Measurements from ENCODE around the gene PRR36. TPM values are rescaled to one million over a fixed set of nuclear protein-coding genes. Genes with fewer than 3 reads are reported as not detected.

The PRR36 gene
- total RNA-seq, 1 donor from 2014 or later, result 1.0 TPM

DNA sequence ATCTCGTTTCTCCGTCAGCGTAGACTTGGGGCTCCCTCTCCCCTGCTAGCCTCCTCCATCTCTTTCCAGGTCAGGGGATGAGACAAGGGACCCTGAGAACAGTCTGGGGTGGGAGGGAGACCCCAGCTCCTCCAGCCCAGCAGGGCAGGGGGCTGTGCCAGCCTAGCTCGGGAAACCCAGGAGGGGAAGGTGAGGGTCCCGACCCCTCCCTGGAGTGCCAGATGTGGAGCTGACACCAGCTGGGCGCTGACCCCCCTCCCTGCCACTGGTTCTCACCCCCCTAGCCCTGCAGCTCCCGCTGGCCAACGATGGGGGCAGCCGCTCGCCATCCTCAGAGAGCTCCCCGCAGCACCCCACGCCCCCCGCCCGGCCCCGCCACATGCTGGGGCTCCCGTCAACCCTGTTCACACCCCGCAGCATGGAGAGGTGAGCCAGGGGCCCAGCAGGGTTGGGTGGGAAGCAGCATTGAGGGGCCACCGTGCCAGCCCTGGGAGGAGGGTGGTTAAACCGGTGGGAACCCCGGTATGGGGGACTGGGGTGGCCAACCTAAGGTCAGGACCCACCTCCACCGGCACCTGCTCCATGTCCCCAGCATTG lies 35.4 kb upstream of the PRR36 start:
- H3K36me3 ChIP-seq (ENCODE audit: control insufficient read depth, insufficient read depth, low read length), result no peaks in the 10 kb centered on the region

DNA sequence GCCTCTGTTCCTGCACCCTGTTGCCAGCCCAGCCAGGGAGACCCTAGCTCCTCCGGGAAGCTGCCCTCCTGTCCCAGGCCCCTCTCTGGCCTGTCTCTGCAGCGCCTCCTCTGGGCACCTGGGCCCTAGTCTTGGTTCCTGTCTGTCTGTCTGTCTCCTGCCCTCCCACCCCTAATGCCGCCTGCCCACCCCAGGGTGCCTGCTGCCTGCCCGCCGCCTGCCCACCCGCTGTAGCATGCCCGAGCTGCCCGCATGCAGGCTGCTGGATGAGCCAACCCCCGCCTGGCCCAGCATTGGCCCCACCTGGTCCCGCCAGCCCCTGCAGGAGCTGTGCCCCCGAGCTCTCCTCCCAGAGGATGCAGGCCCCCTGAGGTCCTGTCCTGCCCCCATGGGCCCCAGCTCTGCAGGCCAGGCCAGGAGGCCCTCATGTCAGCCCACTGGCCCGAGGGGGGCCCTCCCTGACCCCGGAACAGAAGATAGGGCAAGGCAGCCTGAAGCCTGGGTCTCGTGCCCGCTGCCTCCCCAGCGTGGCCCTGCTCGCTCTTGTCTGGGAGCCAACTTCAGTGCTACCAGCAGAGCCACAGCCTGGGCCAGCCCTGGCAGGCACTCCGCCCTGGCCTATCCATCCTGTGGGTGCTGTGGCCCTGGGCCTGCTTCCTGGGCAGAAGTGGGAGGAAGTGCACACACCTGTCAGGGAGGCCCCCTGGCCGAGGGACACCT lies 34.7 kb upstream of the PRR36 start:
- DNase-seq (ENCODE audit: low read depth), result no peak
- TF ChIP-seq, protein P1, sequence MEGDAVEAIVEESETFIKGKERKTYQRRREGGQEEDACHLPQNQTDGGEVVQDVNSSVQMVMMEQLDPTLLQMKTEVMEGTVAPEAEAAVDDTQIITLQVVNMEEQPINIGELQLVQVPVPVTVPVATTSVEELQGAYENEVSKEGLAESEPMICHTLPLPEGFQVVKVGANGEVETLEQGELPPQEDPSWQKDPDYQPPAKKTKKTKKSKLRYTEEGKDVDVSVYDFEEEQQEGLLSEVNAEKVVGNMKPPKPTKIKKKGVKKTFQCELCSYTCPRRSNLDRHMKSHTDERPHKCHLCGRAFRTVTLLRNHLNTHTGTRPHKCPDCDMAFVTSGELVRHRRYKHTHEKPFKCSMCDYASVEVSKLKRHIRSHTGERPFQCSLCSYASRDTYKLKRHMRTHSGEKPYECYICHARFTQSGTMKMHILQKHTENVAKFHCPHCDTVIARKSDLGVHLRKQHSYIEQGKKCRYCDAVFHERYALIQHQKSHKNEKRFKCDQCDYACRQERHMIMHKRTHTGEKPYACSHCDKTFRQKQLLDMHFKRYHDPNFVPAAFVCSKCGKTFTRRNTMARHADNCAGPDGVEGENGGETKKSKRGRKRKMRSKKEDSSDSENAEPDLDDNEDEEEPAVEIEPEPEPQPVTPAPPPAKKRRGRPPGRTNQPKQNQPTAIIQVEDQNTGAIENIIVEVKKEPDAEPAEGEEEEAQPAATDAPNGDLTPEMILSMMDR (IDR thresholded peaks at IDR 0.05; ENCODE audit: insufficient read depth, low read length, poor library complexity, severe bottlenecking), result no peak
- H3K36me3 ChIP-seq (ENCODE audit: control insufficient read depth, insufficient read depth, low read length), result no peaks in the 10 kb centered on the region

More for the DNA sequence above, 35.4 kb upstream of the PRR36 start:
- DNase-seq (ENCODE audit: low read depth), result no peak
- TF ChIP-seq, protein P1 (IDR thresholded peaks at IDR 0.05; ENCODE audit: insufficient read depth, low read length, poor library complexity, severe bottlenecking), result no peak
- peaks cover 2% of the 10 kb centered on the region for H3K27me3 ChIP-seq (ENCODE audit: control insufficient read depth, insufficient read depth, low read length)
- H3K4me3 ChIP-seq (ENCODE audit: low read depth, low read length), result no peak overlapping the region

DNA sequence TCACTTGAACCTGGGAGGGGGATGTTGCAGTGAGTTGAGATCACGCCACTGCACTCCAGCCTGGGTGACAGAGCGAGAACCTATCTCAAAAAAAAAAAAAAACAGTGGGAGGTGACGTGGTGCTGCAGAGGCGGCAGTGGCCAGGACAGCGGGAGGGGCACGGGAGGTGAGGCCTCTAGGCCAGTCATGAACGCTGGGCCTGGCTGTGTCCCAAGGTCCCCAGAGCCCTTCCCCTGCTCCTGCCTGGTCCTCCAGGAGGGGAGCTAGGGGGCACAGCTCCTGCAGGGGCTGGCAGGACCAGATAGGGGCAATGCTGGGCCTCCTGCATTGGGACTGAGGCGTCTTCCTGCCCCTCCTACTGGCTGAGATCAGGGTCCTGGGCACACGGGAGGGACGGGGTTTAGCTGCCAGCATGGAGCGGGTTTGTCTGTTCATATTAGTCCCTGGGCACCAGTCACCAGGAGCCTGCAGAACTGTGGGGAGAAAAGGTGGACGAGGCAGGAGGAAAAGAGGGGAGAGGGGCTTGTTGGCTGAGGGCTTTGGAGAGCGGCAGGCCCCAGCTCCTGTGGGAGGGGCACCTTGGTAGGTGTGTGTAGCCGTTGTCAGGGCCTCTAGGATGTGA lies 34.0 kb upstream of the PRR36 start:
- TF ChIP-seq, protein P1 (IDR thresholded peaks at IDR 0.05; ENCODE audit: insufficient read depth, low read length, poor library complexity, severe bottlenecking), result no peak
- H3K36me3 ChIP-seq (ENCODE audit: control insufficient read depth, insufficient read depth, low read length), result no peaks in the 10 kb centered on the region
- no peak overlapping the region for H3K4me3 ChIP-seq (ENCODE audit: low read depth, low read length)
- no peaks in the 10 kb centered on the region for H3K27me3 ChIP-seq (ENCODE audit: control insufficient read depth, insufficient read depth, low read length)
- DNase-seq (ENCODE audit: low read depth), result no peak

More for the DNA sequence above, 34.7 kb upstream of the PRR36 start:
- Histone ChIP-seq H3K27me3 (ENCODE audit: control insufficient read depth, insufficient read depth, low read length) (no peaks in the 10 kb centered on the region), H3K4me3 (ENCODE audit: low read depth, low read length) (no peak overlapping the region)

DNA sequence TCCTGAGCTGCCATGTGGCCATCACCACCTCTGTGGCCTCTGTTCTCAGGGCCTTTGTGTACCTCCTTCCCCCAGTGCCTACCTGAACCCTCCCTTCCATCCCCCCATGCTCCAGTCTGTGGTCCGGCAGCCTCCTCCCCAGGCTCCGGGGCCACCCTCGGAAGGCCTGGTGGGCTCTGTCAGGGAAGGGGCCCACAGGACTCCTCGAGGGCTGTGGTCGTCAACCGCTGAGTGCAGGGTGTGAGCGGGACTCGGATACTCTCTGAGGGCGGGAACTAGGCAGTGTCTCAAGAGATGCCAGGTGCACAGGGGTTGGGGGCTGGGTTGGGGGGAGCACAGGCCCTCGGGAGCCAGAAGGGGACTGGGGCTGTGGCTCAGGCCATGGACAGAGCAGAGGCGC lies 33.4 kb upstream of the PRR36 start:
- no peaks in the 10 kb centered on the region for H3K36me3 ChIP-seq (ENCODE audit: control insufficient read depth, insufficient read depth, low read length)
- no peak overlapping the region for H3K4me3 ChIP-seq (ENCODE audit: low read depth, low read length)
- no peak for DNase-seq (ENCODE audit: low read depth)
- TF ChIP-seq, protein P1 (IDR thresholded peaks at IDR 0.05; ENCODE audit: insufficient read depth, low read length, poor library complexity, severe bottlenecking), result no peak
- no peaks in the 10 kb centered on the region for H3K27me3 ChIP-seq (ENCODE audit: control insufficient read depth, insufficient read depth, low read length)

DNA sequence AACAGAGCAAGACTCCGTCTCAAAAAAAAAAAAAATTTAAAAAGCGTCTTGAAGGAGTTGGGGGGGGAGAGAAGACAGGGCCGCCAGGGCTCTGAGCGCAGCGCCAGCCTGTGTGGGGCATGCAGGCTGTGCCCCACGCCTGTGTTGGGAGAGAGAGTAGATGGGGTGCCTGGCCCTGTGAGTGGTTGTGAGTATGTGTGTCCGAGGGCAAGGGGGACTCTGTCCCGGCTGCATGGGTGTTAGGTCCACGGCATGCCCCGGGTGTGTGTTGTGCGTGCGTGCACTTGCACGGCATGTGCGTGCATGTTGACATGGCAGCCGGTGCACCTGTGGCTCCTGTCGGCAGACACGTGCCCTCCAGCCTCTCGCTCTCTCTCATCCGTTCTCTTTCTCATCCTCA lies 32.9 kb upstream of the PRR36 start:
- TF ChIP-seq, protein P1 (IDR thresholded peaks at IDR 0.05; ENCODE audit: insufficient read depth, low read length, poor library complexity, severe bottlenecking), result no peak
- Histone ChIP-seq H3K27me3 (ENCODE audit: control insufficient read depth, insufficient read depth, low read length) (no peaks in the 10 kb centered on the region), H3K4me3 (ENCODE audit: low read depth, low read length) (no peak overlapping the region), H3K36me3 (ENCODE audit: control insufficient read depth, insufficient read depth, low read length) (peaks cover under 1% of the 10 kb centered on the region)
- DNase-seq (ENCODE audit: low read depth), result no peak
